Fibroblast of villous mesenchyme (primary cell): Measurements from ENCODE around the gene ADAMTS17. TPM values are rescaled to one million over a fixed set of nuclear protein-coding genes. Genes with fewer than 3 reads are reported as not detected.

Source experiments
- DNase-seq: peaks from one replicate; pipeline ENCODE4 v3.0.0-alpha.2; 2010; ENCODE audit warnings: low read depth
- H3K4me3 ChIP-seq: 2 replicates; pipeline ENCODE4 v1.5.1; 2011; ENCODE audit warnings: low read depth, mild to moderate bottlenecking, low read length
- CTCF ChIP-seq: IDR thresholded peaks from 2 replicates; pipeline ENCODE4 v1.5.1; 2012; ENCODE audit warnings: low read depth, mild to moderate bottlenecking, low read length; ENCODE audit not compliant: insufficient read depth
- total RNA-seq: library from RNA; depleted of rRNA; stranded (reverse); fragments of >200 nt; gene quantifications from 2 replicates; pipeline ENCODE4 v1.2.3, GENCODE V29; 2012

ADAMTS17 gene
- total RNA-seq, 1 donor, result under 0.01 TPM

- no peak for TF ChIP-seq CTCF
- DNase-seq, result peak; percentile 87
- peak overlapping the region; percentile 19 for H3K4me3 ChIP-seq
Measured at GRCh38 chr15:100114100-100114499, 227.7 kb downstream of the ADAMTS17 start.

DNA sequence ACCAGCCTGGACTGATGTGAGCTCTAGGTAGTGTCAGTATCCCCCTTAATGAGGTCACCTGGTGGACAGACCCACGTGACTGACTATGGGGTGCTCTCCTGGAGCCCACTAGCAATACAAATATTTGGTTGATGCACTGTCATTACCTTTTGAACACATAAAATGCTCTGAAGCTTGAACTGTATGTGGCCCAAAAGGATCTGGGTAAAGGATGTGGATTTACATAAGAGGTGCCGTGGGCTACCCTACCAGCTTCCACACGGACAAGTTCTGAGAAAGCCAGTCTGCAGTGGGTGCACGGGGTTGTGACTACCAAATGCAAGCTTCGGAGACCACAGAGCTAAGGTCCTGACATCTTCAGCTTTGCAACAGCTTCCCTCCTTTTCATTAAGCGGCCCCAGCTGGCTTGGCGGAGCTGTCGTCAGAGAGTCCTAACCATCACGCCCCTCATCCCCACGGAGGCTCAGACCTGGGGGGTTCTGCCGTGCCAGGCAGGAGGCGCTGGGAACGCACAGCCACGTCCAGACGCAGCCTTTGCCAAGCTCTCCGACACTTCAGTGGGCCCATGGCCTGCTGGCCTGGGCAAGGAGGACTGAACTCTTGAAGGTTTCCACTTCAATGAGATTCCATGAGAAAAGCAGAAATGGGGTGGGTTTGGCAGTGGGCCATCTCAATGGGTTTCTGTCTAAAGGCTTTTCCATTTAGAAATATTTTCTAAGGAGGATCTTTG is 228.3 kb downstream of the ADAMTS17 start:
- H3K4me3 ChIP-seq, result no peak overlapping the region
- no peak for DNase-seq
- TF ChIP-seq CTCF, result no peak

GRCh38 chr15:100112636-100113305 is 229.0 kb downstream of the ADAMTS17 start:
- H3K4me3 ChIP-seq, result no peak overlapping the region
- no peak for DNase-seq
- no peak for TF ChIP-seq CTCF

DNA sequence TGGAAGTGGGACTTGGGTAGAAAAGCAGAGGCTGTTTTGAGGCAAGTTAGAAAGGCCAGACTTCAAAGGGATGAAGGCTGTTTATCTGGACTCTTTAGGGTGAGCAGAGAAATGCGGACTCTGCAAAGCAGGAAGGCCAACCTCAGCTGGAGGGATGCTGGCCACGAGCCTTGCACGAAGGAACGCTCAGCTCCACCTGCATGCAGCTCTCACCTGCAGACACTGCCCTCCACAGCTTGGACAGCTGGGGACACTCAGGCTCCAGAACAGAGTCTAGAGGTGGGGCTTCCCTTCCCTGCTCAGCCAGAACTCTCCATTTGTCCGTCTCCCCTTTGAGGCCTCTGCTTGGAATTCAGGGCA is 229.7 kb downstream of the ADAMTS17 start:
- TF ChIP-seq CTCF, result no peak
- DNase-seq, result no peak
- no peak overlapping the region for H3K4me3 ChIP-seq

DNA sequence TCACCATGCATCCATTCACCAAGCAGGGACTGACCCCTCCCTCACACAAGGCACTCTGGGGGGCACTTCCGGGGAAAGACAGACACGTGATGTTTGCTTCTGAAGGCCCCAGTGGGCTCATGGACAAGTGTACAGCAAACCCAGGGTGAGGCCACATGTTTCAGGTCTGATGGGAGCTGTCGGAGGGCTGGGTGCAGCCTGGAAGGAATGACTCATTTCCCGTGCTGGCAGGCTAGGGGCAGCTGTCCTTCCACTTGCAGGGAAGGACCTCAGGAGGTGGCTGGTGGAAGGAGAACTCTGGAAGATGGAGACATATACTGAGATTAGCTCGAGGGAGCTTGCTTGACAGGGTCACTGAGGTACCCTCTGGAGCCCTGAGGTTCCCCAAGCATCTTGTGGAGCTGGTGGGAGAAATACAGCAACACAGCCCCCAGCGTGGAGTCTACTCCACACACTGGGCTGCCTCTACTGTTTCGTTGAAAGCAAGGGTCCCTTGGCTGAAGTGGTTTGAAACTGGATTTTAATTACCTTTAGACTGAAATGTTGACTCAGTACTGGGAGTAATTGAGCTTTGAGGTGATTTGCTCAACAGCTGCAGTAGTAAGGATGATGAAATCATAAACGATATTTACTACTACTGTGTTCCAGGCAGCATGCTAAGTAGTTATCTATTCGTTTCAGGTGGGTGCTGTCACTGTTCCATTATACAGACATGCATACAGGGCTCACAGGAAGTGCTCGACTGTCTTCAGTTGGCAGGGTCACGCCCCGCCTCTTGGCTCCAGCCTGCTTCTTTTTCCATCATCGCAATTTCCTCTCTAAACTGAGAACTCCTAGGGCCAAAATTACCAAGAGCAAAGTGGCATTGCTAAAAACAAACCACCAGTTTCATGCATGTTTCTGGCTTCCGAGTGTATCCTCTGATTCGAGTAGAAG is 230.4 kb downstream of the ADAMTS17 start:
- no peak overlapping the region for H3K4me3 ChIP-seq
- TF ChIP-seq CTCF, result no peak
- DNase-seq, result peak; percentile 81

- DNase-seq, result no peak
- TF ChIP-seq CTCF, result no peak
- no peak overlapping the region for H3K4me3 ChIP-seq
Measured at GRCh38 chr15:100109486-100110035, 232.2 kb downstream of the ADAMTS17 start.
